OCI-LY3 (cell line): Measurements from ENCODE around the gene MOCS2.
"Not testable (repeated sequence)": the region's sequence is repeated elsewhere in the genome, so short reads cannot be mapped to it uniquely, and the experiment has no call there.

Source experiments
- H2AFZ ChIP-seq: fragments of 200-600, 300-600 bp; shearing (Covaris generic); 2 replicates; pipeline ENCODE4 v1.6.0; 2014; ENCODE audit warnings: antibody characterized with exemption, low read depth, low read length
- H3K27ac ChIP-seq: fragments of 200-600, 300-600 bp; sonication (generic); 2 replicates; pipeline ENCODE4 v1.5.1; 2014; ENCODE audit warnings: mild to moderate bottlenecking, low read length, moderate library complexity, mixed read lengths
- H3K27me3 ChIP-seq: fragments of 200-600, 300-600 bp; sonication (generic); 2 replicates; pipeline ENCODE4 v1.6.1; 2014; ENCODE audit warnings: low read depth, low read length, mixed read lengths
- H3K36me3 ChIP-seq: fragments of 200-600, 300-600 bp; sonication (generic); replicated peaks from 2 replicates; pipeline ENCODE3; 2014; ENCODE audit warnings: low read depth, low read length, mixed read lengths
- H3K4me1 ChIP-seq: fragments of 300-600, 200-600 bp; sonication (generic); 2 replicates; pipeline ENCODE4 v1.6.1; 2014; ENCODE audit warnings: low read length, mixed read lengths
- H3K4me2 ChIP-seq: fragments of 200-600, 300-600 bp; sonication (generic); 2 replicates; pipeline ENCODE4 v1.6.1; 2014; ENCODE audit warnings: low read length, mixed read lengths
- H3K4me3 ChIP-seq: fragments of 300-600, 200-600 bp; sonication (generic); 2 replicates; pipeline ENCODE4 v1.5.1; 2014; ENCODE audit warnings: antibody characterized with exemption, mild to moderate bottlenecking, low read length, moderate library complexity
- H3K79me2 ChIP-seq: fragments of 300-600, 200-600 bp; shearing (Covaris generic); 2 replicates; pipeline ENCODE4 v1.6.1; 2014; ENCODE audit warnings: mild to moderate bottlenecking, low read length, mixed read lengths
- H3K9ac ChIP-seq: fragments of 300-600, 200-600 bp; shearing (Covaris generic); 2 replicates; pipeline ENCODE4 v1.6.0; 2014; ENCODE audit warnings: mild to moderate bottlenecking, low read length, moderate library complexity
- H3K9me3 ChIP-seq: fragments of 200-600, 300-600 bp; shearing (Covaris generic); 2 replicates; pipeline ENCODE4 v1.6.1; 2014; ENCODE audit warnings: low read length, mixed read lengths; ENCODE audit not compliant: insufficient read depth
- H4K20me1 ChIP-seq: fragments of 200-600, 300-600 bp; sonication (generic); 2 replicates; pipeline ENCODE4 v1.6.1; 2016; ENCODE audit warnings: low read length, mixed read lengths; ENCODE audit not compliant: insufficient read depth
- EZH2phosphoT487 ChIP-seq: fragments of 200-600 bp; shearing (Covaris generic); IDR thresholded peaks from 2 replicates; pipeline ENCODE4 v1.6.1; 2018; ENCODE audit warnings: antibody characterized with exemption, mixed run types, low read depth
- TF ChIP-seq, protein P1 (sequence below): fragments of 200-600, 300-600 bp; sonication (generic); IDR thresholded peaks from 2 replicates; pipeline ENCODE4 v1.5.1; 2014; ENCODE audit warnings: antibody characterized with exemption, low read length, low read depth

The MOCS2 gene

DNA sequence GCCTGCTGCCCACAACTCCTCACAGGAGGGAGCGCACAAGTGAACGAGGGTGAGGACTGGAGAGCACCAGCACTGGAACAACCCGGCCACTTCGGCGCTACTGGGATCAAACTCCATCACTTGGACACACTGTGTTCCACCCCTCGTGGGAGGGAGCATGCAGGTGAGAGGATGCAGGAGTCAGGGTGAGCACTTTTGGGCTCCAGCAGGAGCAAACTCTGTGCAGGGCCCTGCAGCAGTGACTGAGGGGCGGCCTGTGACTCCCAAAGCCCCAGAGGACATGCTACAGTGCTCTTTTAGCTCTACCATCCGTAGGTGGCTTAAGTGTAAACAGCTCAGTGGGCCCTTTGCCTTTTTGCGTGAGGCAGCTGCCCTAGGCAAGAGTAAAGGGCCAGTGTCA is 4.4 kb upstream of the MOCS2 start:
- Histone ChIP-seq H3K4me2 (no peak overlapping the region), H3K79me2 (peaks cover 12% of the 10 kb centered on the region), H3K4me1 (peaks cover 5% of the 10 kb centered on the region; the same call in 1 of the 2 replicates), H3K27ac (no peak overlapping the region), H3K9me3 (no peaks in the 10 kb centered on the region), H3K36me3 (no peaks in the 10 kb centered on the region), H3K9ac (no peak overlapping the region), H3K4me3 (no peak overlapping the region), H2AFZ (no peak overlapping the region), H4K20me1 (no peaks in the 10 kb centered on the region), H3K27me3 (no peaks in the 10 kb centered on the region)
- TF ChIP-seq, protein P1, sequence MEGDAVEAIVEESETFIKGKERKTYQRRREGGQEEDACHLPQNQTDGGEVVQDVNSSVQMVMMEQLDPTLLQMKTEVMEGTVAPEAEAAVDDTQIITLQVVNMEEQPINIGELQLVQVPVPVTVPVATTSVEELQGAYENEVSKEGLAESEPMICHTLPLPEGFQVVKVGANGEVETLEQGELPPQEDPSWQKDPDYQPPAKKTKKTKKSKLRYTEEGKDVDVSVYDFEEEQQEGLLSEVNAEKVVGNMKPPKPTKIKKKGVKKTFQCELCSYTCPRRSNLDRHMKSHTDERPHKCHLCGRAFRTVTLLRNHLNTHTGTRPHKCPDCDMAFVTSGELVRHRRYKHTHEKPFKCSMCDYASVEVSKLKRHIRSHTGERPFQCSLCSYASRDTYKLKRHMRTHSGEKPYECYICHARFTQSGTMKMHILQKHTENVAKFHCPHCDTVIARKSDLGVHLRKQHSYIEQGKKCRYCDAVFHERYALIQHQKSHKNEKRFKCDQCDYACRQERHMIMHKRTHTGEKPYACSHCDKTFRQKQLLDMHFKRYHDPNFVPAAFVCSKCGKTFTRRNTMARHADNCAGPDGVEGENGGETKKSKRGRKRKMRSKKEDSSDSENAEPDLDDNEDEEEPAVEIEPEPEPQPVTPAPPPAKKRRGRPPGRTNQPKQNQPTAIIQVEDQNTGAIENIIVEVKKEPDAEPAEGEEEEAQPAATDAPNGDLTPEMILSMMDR, result no peak
- no peak for TF ChIP-seq EZH2phosphoT487

DNA sequence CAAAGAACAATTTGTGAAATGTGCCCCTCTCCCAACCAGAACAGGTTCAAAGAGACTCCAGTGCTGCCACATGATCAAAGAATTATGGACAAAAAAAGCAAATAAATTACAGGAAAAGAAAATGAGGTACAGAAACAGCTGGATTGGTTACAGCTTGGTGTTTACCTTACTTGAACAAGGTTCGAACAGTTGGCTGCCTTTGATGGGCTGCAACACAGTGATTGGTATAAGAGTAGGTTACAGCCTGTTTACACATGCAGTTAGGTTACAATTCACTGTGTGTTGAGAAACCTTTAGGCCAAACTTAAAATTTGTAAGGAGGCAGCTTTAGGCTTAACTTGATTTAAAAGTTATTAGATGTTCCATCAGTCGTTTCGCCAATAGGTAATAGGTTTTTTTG is 3.4 kb upstream of the MOCS2 start:
- no peak for TF ChIP-seq EZH2phosphoT487
- TF ChIP-seq, protein P1, result no peak
- Histone ChIP-seq H3K27me3 (no peaks in the 10 kb centered on the region), H3K4me3 (no peak overlapping the region), H2AFZ (no peak overlapping the region), H3K9me3 (no peaks in the 10 kb centered on the region), H3K79me2 (peaks cover 12% of the 10 kb centered on the region), H3K9ac (no peak overlapping the region), H4K20me1 (no peaks in the 10 kb centered on the region), H3K36me3 (no peaks in the 10 kb centered on the region), H3K27ac (no peak overlapping the region), H3K4me2 (no peak overlapping the region), H3K4me1 (peaks cover 10% of the 10 kb centered on the region; the same call in 1 of the 2 replicates)

DNA sequence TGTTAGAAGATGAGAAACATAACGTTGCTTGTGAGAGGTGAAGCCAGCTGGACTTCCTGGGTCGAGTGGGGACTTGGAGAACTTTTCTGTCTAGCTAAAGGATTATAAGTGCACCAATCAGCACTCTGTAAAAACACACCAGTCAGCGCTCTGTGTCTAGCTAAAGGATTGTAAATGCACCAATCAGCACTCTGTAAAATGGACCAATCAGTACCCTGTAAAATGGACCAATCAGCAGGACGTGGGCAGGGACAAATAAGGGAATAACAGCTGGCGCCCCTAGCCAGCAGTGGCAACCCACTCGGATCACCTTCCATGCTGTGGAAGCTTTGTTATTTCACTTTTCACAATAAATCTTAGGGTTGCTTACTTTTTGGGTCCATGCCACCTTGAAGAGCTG is 2.8 kb upstream of the MOCS2 start:
- not testable (repeated sequence) for H4K20me1 ChIP-seq

DNA sequence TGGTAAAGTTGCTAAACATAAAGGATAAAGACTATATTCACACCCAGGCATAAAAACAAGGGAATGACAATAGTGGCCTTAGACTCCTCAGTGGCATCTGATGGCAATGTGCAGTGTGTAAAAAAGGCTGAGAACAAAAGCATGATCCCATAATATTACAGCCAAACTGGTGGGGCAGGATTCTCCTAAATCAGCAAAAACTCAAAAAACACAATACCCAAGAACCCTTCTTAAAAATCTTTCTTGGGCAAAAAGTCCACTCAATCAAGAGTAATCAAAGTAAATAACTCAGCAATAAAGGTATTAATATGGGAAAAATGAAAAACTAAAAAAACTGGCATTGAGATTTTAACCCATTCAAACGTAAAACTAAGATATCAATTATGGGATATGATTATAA is 1.6 kb upstream of the MOCS2 start:
- Histone ChIP-seq H3K27me3 (no peaks in the 10 kb centered on the region), H3K27ac (no peak overlapping the region), H3K9me3 (no peaks in the 10 kb centered on the region), H3K9ac (no peak overlapping the region), H3K4me1 (peaks cover 10% of the 10 kb centered on the region; the same call in 1 of the 2 replicates), H3K4me2 (no peak overlapping the region), H3K36me3 (peaks cover 5% of the 10 kb centered on the region), H3K79me2 (peaks cover 12% of the 10 kb centered on the region), H2AFZ (no peak overlapping the region), H4K20me1 (no peaks in the 10 kb centered on the region), H3K4me3 (no peak overlapping the region)
- TF ChIP-seq EZH2phosphoT487, result no peak
- TF ChIP-seq, protein P1, result no peak

More for the DNA sequence above, 2.8 kb upstream of the MOCS2 start:
- H3K4me1 ChIP-seq, H3K4me3 ChIP-seq, H3K27ac ChIP-seq, H3K9me3 ChIP-seq, H3K9ac ChIP-seq, H3K36me3 ChIP-seq, H2AFZ ChIP-seq, H3K27me3 ChIP-seq, H3K4me2 ChIP-seq: not testable (repeated sequence)
- H3K79me2 ChIP-seq, result peaks cover 12% of the 10 kb centered on the region
